Mucosa of descending colon (tissue), 3 donors: ENCODE measurements around the gene BUD31. TPM values are rescaled to one million over a fixed set of nuclear protein-coding genes. Genes with fewer than 3 reads are reported as not detected.

Experiments
- ATAC-seq: fragments of 200-7000 bp; cut with Tn5 transposase; one replicate; pipeline ENCODE4 v1.9.1; 2020; ENCODE audit warnings: mild to moderate bottlenecking, moderate library complexity
- DNase-seq, 3 donors: peaks; one replicate each; pipeline ENCODE4 v3.0.0-alpha.2; 2020
- H3K36me3 ChIP-seq: fragments of 200-600 bp; one replicate; pipeline ENCODE4 v1.8.0; 2021; ENCODE audit warnings: low read depth, mild to moderate bottlenecking
- H3K4me1 ChIP-seq: fragments of 200-600 bp; one replicate; pipeline ENCODE4 v1.8.0; 2021; ENCODE audit warnings: low read depth, mild to moderate bottlenecking
- H3K4me3 ChIP-seq: fragments of 200-600 bp; one replicate; pipeline ENCODE4 v1.8.0; 2021; ENCODE audit warnings: mild to moderate bottlenecking
- H3K9me3 ChIP-seq: fragments of 200-600 bp; one replicate; pipeline ENCODE4 v1.8.0; 2021; ENCODE audit warnings: mild to moderate bottlenecking
- CTCF ChIP-seq: fragments of 200-600 bp; IDR thresholded peaks from one replicate; pipeline ENCODE4 v1.8.0; 2022; ENCODE audit warnings: antibody characterized with exemption, mild to moderate bottlenecking
- intact Hi-C, 2 donors: fragments of 100-400 bp; cut with DNase I in 1 of 2; cut with micrococcal nuclease in 1 of 2; formaldehyde crosslinking; loops; one replicate each; pipeline versions ENCODE4 v1.11.0 to v1.11.1; 2022; cut with DNase I, micrococcal nuclease
- total RNA-seq, 3 donors: library from RNA; stranded (reverse); fragmentation: NEBNext Ultra II Directional in 2 of 3; extraction: Animal tissue kit (Norgen Biotek cat#: 25700) in 2 of 3; gene quantifications; one replicate each; pipeline versions ENCODE4 v1.2.1 to v1.2.4, GENCODE V29; 2021 to 2023
- donor health status: DM: no; HTN: no; CAD: no; lungs with moderate emphysema.
- donor health status: DM: no; HTN: no; CAD: no.
- donor health status: DM: no; HTN: yes; CAD: no.

BUD31 gene
- total RNA-seq, 3 donors from 2014 or later: 67.3 to 79.5 (median 76.7) TPM

- Histone ChIP-seq H3K36me3 (peaks cover 6% of the 10 kb centered on the region), H3K4me3 (no peak overlapping the region), H3K9me3 (no peaks in the 10 kb centered on the region), H3K4me1 (no peaks in the 10 kb centered on the region)
- TF ChIP-seq CTCF: no peak
- DNase-seq (no peak), ATAC-seq (no peak)
- intact Hi-C loops: no loop called here
Observed at GRCh38 chr7:99448855-99449254, 40.1 kb downstream of the BUD31 start.

GRCh38 chr7:99449326-99449725 is 40.6 kb downstream of the BUD31 start:
- intact Hi-C loops: no loop called here
- H3K4me1 ChIP-seq: no peaks in the 10 kb centered on the region
- no peak for TF ChIP-seq CTCF
- no peak overlapping the region for H3K4me3 ChIP-seq
- ATAC-seq (no peak), DNase-seq (no peak)
- H3K9me3 ChIP-seq: no peaks in the 10 kb centered on the region
- peaks cover 6% of the 10 kb centered on the region for H3K36me3 ChIP-seq

- DNase-seq: no peak
- ATAC-seq: no peak
- Histone ChIP-seq H3K9me3 (no peaks in the 10 kb centered on the region), H3K4me1 (no peaks in the 10 kb centered on the region), H3K4me3 (no peak overlapping the region), H3K36me3 (peaks cover 6% of the 10 kb centered on the region)
- intact Hi-C loops: no loop called here
- TF ChIP-seq CTCF: no peak
Observed at GRCh38 chr7:99451936-99452335, 43.2 kb downstream of the BUD31 start.

- no peak for TF ChIP-seq CTCF
- peaks cover 6% of the 10 kb centered on the region for H3K36me3 ChIP-seq
- intact Hi-C loops: no loop called here
Observed at GRCh38 chr7:99452541-99452940, 43.8 kb downstream of the BUD31 start.

GRCh38 chr7:99453105-99453504 is 44.3 kb downstream of the BUD31 start:
- ATAC-seq: no peak

More at GRCh38 chr7:99452541-99452940, 43.8 kb downstream of the BUD31 start:
- ATAC-seq: no peak
- Histone ChIP-seq H3K4me3 (no peak overlapping the region), H3K9me3 (no peaks in the 10 kb centered on the region), H3K4me1 (no peaks in the 10 kb centered on the region)
- no peak for DNase-seq

More at GRCh38 chr7:99453105-99453504, 44.3 kb downstream of the BUD31 start:
- TF ChIP-seq CTCF: no peak
- Histone ChIP-seq H3K36me3 (peaks cover 4% of the 10 kb centered on the region), H3K9me3 (no peaks in the 10 kb centered on the region), H3K4me3 (no peak overlapping the region), H3K4me1 (no peaks in the 10 kb centered on the region)
- intact Hi-C loops: no loop called here
- no peak for DNase-seq
